ENCODE data around the gene NPPC.

DNA sequence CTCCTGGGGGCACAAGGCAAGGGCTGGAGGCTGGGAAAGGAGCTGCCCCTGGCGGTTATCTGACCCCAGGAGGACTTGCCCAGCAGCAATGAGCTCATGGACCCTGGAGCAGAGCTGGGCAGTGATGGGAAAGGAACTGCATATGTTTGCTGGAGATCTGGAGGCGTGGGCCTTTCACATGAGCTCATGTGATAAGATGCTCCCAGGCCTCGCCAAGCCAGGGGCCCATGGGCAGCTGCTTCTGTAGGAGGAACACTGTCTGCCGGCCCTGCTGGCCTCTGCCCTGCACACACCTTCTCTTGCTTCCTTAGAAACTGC lies 9.0 kb upstream of the NPPC start:
- TF ChIP-seq, protein P1, sequence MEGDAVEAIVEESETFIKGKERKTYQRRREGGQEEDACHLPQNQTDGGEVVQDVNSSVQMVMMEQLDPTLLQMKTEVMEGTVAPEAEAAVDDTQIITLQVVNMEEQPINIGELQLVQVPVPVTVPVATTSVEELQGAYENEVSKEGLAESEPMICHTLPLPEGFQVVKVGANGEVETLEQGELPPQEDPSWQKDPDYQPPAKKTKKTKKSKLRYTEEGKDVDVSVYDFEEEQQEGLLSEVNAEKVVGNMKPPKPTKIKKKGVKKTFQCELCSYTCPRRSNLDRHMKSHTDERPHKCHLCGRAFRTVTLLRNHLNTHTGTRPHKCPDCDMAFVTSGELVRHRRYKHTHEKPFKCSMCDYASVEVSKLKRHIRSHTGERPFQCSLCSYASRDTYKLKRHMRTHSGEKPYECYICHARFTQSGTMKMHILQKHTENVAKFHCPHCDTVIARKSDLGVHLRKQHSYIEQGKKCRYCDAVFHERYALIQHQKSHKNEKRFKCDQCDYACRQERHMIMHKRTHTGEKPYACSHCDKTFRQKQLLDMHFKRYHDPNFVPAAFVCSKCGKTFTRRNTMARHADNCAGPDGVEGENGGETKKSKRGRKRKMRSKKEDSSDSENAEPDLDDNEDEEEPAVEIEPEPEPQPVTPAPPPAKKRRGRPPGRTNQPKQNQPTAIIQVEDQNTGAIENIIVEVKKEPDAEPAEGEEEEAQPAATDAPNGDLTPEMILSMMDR (conservative IDR thresholded peaks at IDR 0.05) = no peak
- TF ChIP-seq ZFX (IDR thresholded peaks at IDR 0.05) = no peak

All from C4-2B (cell line).